Measurements from ENCODE around the gene ZFAND2B.

ZFAND2B gene

GRCh38 chr2:219229305-219230058, 22.9 kb downstream of the ZFAND2B start, which contains the start of the genes ANKZF1 and ATG9A:
ANKZF1 (plus strand) TSS chr2:219229806; CDS start chr2:219230258, 452 bp downstream.
ATG9A (minus strand) TSS chr2:219229636; CDS start chr2:219228024, 1,612 bp downstream.
- no peak for TF ChIP-seq GATA1 (IDR thresholded peaks at IDR 0.05; ENCODE audit: low read depth, low read length)
- TF ChIP-seq POLR2A (IDR thresholded peaks at IDR 0.05; ENCODE audit: low read length): peak; percentile 93
- peak; percentile 99 for DNase-seq

GRCh38 chr2:219230059-219230540, 23.5 kb downstream of the ZFAND2B start:
- peak; percentile 71 to 80 for DNase-seq
- no peak for TF ChIP-seq GATA1 (IDR thresholded peaks at IDR 0.05; ENCODE audit: low read depth, low read length)
- peak; percentile 66 for TF ChIP-seq POLR2A (IDR thresholded peaks at IDR 0.05; ENCODE audit: low read length)

- no peak for DNase-seq
- TF ChIP-seq GATA1 (IDR thresholded peaks at IDR 0.05; ENCODE audit: low read depth, low read length): no peak
- no peak for TF ChIP-seq POLR2A (IDR thresholded peaks at IDR 0.05; ENCODE audit: low read length)
Measured at GRCh38 chr2:219234331-219234730, 27.7 kb downstream of the ZFAND2B start.

- TF ChIP-seq GATA1 (IDR thresholded peaks at IDR 0.05; ENCODE audit: low read depth, low read length) (no peak), POLR2A (IDR thresholded peaks at IDR 0.05; ENCODE audit: low read length) (no peak)
- DNase-seq: no peak
Measured at GRCh38 chr2:219243291-219243761, 36.7 kb downstream of the ZFAND2B start.

- DNase-seq: no peak
- TF ChIP-seq POLR2A (IDR thresholded peaks at IDR 0.05; ENCODE audit: low read length) (no peak), GATA1 (IDR thresholded peaks at IDR 0.05; ENCODE audit: low read depth, low read length) (no peak)
Measured at GRCh38 chr2:219244789-219245147, 38.2 kb downstream of the ZFAND2B start.

- DNase-seq: peak; percentile 94 to 96
- TF ChIP-seq GATA1 (IDR thresholded peaks at IDR 0.05; ENCODE audit: low read depth, low read length) (no peak), POLR2A (IDR thresholded peaks at IDR 0.05; ENCODE audit: low read length) (peak; percentile 90)
Measured at GRCh38 chr2:219245148-219245898, 38.7 kb downstream of the ZFAND2B start, which contains the start of the genes GLB1L and STK16. GLB1L (minus strand) TSS chr2:219245444; CDS start chr2:219243573, 1,871 bp downstream. STK16 (plus strand) TSS chr2:219245479; CDS start chr2:219246000, 521 bp downstream.

- peak in 1 of 2 experiments; percentile 57 for DNase-seq
- no peak for TF ChIP-seq POLR2A (IDR thresholded peaks at IDR 0.05; ENCODE audit: low read length)
- TF ChIP-seq GATA1 (IDR thresholded peaks at IDR 0.05; ENCODE audit: low read depth, low read length): no peak
Measured at GRCh38 chr2:219245899-219246230, 39.3 kb downstream of the ZFAND2B start.

GRCh38 chr2:219246559-219246958, 40.0 kb downstream of the ZFAND2B start:
- no peak for DNase-seq
- no peak for TF ChIP-seq GATA1 (IDR thresholded peaks at IDR 0.05; ENCODE audit: low read depth, low read length)
- TF ChIP-seq POLR2A (IDR thresholded peaks at IDR 0.05; ENCODE audit: low read length): no peak

- DNase-seq: no peak
- TF ChIP-seq POLR2A (IDR thresholded peaks at IDR 0.05; ENCODE audit: low read length): no peak
- TF ChIP-seq GATA1 (IDR thresholded peaks at IDR 0.05; ENCODE audit: low read depth, low read length): no peak
Measured at GRCh38 chr2:219247678-219248642, 41.4 kb downstream of the ZFAND2B start.

- DNase-seq: no peak
- TF ChIP-seq POLR2A (IDR thresholded peaks at IDR 0.05; ENCODE audit: low read length) (no peak), GATA1 (IDR thresholded peaks at IDR 0.05; ENCODE audit: low read depth, low read length) (no peak)
Measured at GRCh38 chr2:219248845-219249202, 42.2 kb downstream of the ZFAND2B start.

GRCh38 chr2:219249203-219249980, 42.8 kb downstream of the ZFAND2B start:
- TF ChIP-seq GATA1 (IDR thresholded peaks at IDR 0.05; ENCODE audit: low read depth, low read length): no peak
- no peak for TF ChIP-seq POLR2A (IDR thresholded peaks at IDR 0.05; ENCODE audit: low read length)
- DNase-seq: peak; percentile 48 to 77

- no peak for TF ChIP-seq POLR2A (IDR thresholded peaks at IDR 0.05; ENCODE audit: low read length)
- no peak for TF ChIP-seq GATA1 (IDR thresholded peaks at IDR 0.05; ENCODE audit: low read depth, low read length)
- no peak for DNase-seq
Measured at GRCh38 chr2:219250049-219250781, 43.6 kb downstream of the ZFAND2B start.

Measured in erythroblast (primary cell).